H9 (cell line): Measurements from ENCODE around the gene UNC13C. TPM values are rescaled to one million over a fixed set of nuclear protein-coding genes. Genes with fewer than 3 reads are reported as not detected.

ENCODE experiments used
- DNase-seq: peaks from one replicate; pipeline ENCODE4 v3.0.0-alpha.2; 2017
- H2AFZ ChIP-seq: one replicate; pipeline ENCODE4 v1.6.1; 2013; ENCODE audit warnings: mild to moderate bottlenecking, low read length, control low read depth, moderate library complexity
- H2AK5ac ChIP-seq: 2 replicates; pipeline ENCODE4 v1.6.1; 2013; ENCODE audit warnings: low read length, control low read depth, mixed read lengths; ENCODE audit not compliant: insufficient read length
- H2BK120ac ChIP-seq: one replicate; pipeline ENCODE4 v1.6.1; 2013; ENCODE audit warnings: low read depth, mild to moderate bottlenecking, low read length, control low read depth, inconsistent platforms; ENCODE audit not compliant: poor library complexity, severe bottlenecking
- H2BK12ac ChIP-seq: 2 replicates; pipeline ENCODE4 v1.6.1; 2013; ENCODE audit warnings: low read length, control low read depth, mixed read lengths, low read depth; ENCODE audit not compliant: insufficient read length
- H2BK15ac ChIP-seq: 2 replicates; pipeline ENCODE4 v1.6.1; 2013; ENCODE audit warnings: low read depth, low read length, control low read depth
- H2BK20ac ChIP-seq: one replicate; pipeline ENCODE4 v1.6.1; 2013; ENCODE audit warnings: low read depth, mild to moderate bottlenecking, low read length, control low read depth, inconsistent platforms; ENCODE audit not compliant: poor library complexity, severe bottlenecking
- H2BK5ac ChIP-seq: 2 replicates; pipeline ENCODE4 v1.6.1; 2013; ENCODE audit warnings: low read length, control low read depth, mixed read lengths; ENCODE audit not compliant: insufficient read length
- H3K14ac ChIP-seq: 2 replicates; pipeline ENCODE4 v1.6.1; 2013; ENCODE audit warnings: low read length, control low read depth; ENCODE audit not compliant: insufficient read depth
- H3K18ac ChIP-seq: 2 replicates; pipeline ENCODE4 v1.6.1; 2013; ENCODE audit warnings: low read depth, mild to moderate bottlenecking, mixed read lengths, low read length, control low read depth; ENCODE audit not compliant: insufficient read length
- H3K23ac ChIP-seq: 2 replicates; pipeline ENCODE4 v1.6.1; 2013; ENCODE audit warnings: low read length, control low read depth, mixed read lengths, low read depth; ENCODE audit not compliant: insufficient read length
- H3K23me2 ChIP-seq: 2 replicates; pipeline ENCODE4 v1.6.1; 2013; ENCODE audit warnings: low read depth, mild to moderate bottlenecking, mixed read lengths, low read length, control low read depth; ENCODE audit not compliant: insufficient read length, poor library complexity, severe bottlenecking
- H3K27ac ChIP-seq: 2 replicates; pipeline ENCODE4 v1.5.1; 2013; ENCODE audit warnings: low read length, control low read depth, mixed read lengths, low read depth; ENCODE audit not compliant: insufficient read length
- H3K27me3 ChIP-seq: 2 replicates; pipeline ENCODE4 v1.6.1; 2013; ENCODE audit warnings: low read length, control low read depth, inconsistent platforms; ENCODE audit not compliant: insufficient read depth
- H3K4ac ChIP-seq: 2 replicates; pipeline ENCODE4 v1.6.1; 2013; ENCODE audit warnings: low read depth, mild to moderate bottlenecking, control low read depth, inconsistent platforms, low read length, moderate library complexity
- H3K4me1 ChIP-seq: 2 replicates; pipeline ENCODE4 v1.6.1; 2013; ENCODE audit warnings: low read length, control low read depth, inconsistent platforms; ENCODE audit not compliant: insufficient read depth
- H3K4me2 ChIP-seq: 2 replicates; pipeline ENCODE4 v1.6.1; 2013; ENCODE audit warnings: low read length, control low read depth, mixed read lengths; ENCODE audit not compliant: insufficient read length, insufficient read depth
- H3K56ac ChIP-seq: 2 replicates; pipeline ENCODE4 v1.6.1; 2013; ENCODE audit warnings: low read depth, mild to moderate bottlenecking, mixed read lengths, low read length, control low read depth; ENCODE audit not compliant: insufficient read length
- H3K79me1 ChIP-seq: 2 replicates; pipeline ENCODE4 v1.6.1; 2013; ENCODE audit warnings: low read depth, mild to moderate bottlenecking, moderate library complexity, low read length, control low read depth, inconsistent platforms; ENCODE audit not compliant: insufficient read depth, poor library complexity, severe bottlenecking
- H3K79me2 ChIP-seq: 2 replicates; pipeline ENCODE4 v1.6.1; 2013; ENCODE audit warnings: low read length, control low read depth, inconsistent platforms; ENCODE audit not compliant: insufficient read depth
- H3K9ac ChIP-seq: 2 replicates; pipeline ENCODE4 v1.6.1; 2013; ENCODE audit warnings: low read length, control low read depth, mixed read lengths; ENCODE audit not compliant: insufficient read length; ENCODE audit errors: extremely low read depth
- H3K9me3 ChIP-seq: one replicate; pipeline ENCODE4 v1.6.1; 2013; ENCODE audit warnings: low read depth, low read length, inconsistent platforms; ENCODE audit not compliant: control insufficient read depth
- H3T11ph ChIP-seq: one replicate; pipeline ENCODE4 v1.6.1; 2013; ENCODE audit warnings: mild to moderate bottlenecking, low read length, control low read depth, inconsistent platforms
- H4K20me1 ChIP-seq: one replicate; pipeline ENCODE4 v1.6.1; 2013; ENCODE audit not compliant: control insufficient read depth, insufficient read length, insufficient read depth
- H4K5ac ChIP-seq: 2 replicates; pipeline ENCODE4 v1.6.1; 2013; ENCODE audit warnings: low read depth, mild to moderate bottlenecking, mixed read lengths, low read length, control low read depth; ENCODE audit not compliant: insufficient read length
- H4K8ac ChIP-seq: replicated peaks from 2 replicates; pipeline ENCODE4 v1.6.1; 2013; ENCODE audit warnings: low read length, control low read depth, mixed read lengths, low read depth; ENCODE audit not compliant: insufficient read length
- H4K91ac ChIP-seq: 2 replicates; pipeline ENCODE4 v1.6.1; 2013; ENCODE audit warnings: low read depth, mild to moderate bottlenecking, moderate library complexity, mixed read lengths, low read length, control low read depth; ENCODE audit not compliant: insufficient read length
- H3K27ac Mint-ChIP-seq, 3 experiments: 2 replicates in 2 of 3; 3 replicates in 1 of 3; pipeline ENCODE4 v1.8.0; 2020 to 2021; ENCODE audit warnings: mixed read lengths in 3 of 3, mild to moderate bottlenecking in 1 of 3, moderate library complexity in 1 of 3
- H3K27me3 Mint-ChIP-seq: 2 replicates; pipeline ENCODE4 v1.8.0; 2021; ENCODE audit warnings: low read depth, mild to moderate bottlenecking, moderate library complexity, mixed read lengths
- H3K36me3 Mint-ChIP-seq, 3 experiments: 2 replicates in 2 of 3; 3 replicates in 1 of 3; pipeline ENCODE4 v1.8.0; 2020 to 2021; ENCODE audit warnings: low read depth in 3 of 3, mixed read lengths in 3 of 3; ENCODE audit not compliant: insufficient read depth in 1 of 3
- H3K4me1 Mint-ChIP-seq, 2 experiments: 2 replicates each; pipeline ENCODE4 v1.8.0; 2020; ENCODE audit warnings: mixed read lengths in 2 of 2
- H3K4me3 Mint-ChIP-seq, 2 experiments: 2 replicates in 1 of 2; 3 replicates in 1 of 2; pipeline ENCODE4 v1.8.0; 2020 to 2021; ENCODE audit warnings: mild to moderate bottlenecking in 2 of 2, mixed read lengths in 2 of 2, moderate library complexity in 1 of 2
- H3K9me3 Mint-ChIP-seq, 2 experiments: 2 replicates in 1 of 2; 3 replicates in 1 of 2; pipeline ENCODE4 v1.8.0; 2020; ENCODE audit warnings: mild to moderate bottlenecking in 2 of 2, mixed read lengths in 2 of 2, moderate library complexity in 1 of 2
- CTCF ChIP-seq: fragments of 200-600 bp; sonication (generic); conservative IDR thresholded peaks from 3 replicates; pipeline ENCODE4 v1.8.0; 2021; ENCODE audit warnings: antibody characterized with exemption, mild to moderate bottlenecking
- WGBS: extraction: QIAGEN DNeasy Blood & Tissue Kit; methylation state at CpG from one replicate; pipeline ENCODE4 v1.1.7; 2013; ENCODE audit warnings: missing lambda C conversion rate, low lambda C conversion rate, mixed read lengths; ENCODE audit not compliant: insufficient read length; ENCODE audit errors: extremely low coverage; 5-methylcytosine and 5-hydroxymethylcytosine counted together
- total RNA-seq: library from RNA; stranded (reverse); gene quantifications from 2 replicates; pipeline ENCODE4 v1.2.1, GENCODE V29; 2021

Gene UNC13C
- total RNA-seq, 1 experiment from 2014 or later = 0.02 TPM

GRCh38 chr15:54007256-54007655, 29.0 kb downstream of the UNC13C start:
- H3K56ac ChIP-seq = no peak overlapping the region
- H3K27ac ChIP-seq = no peak overlapping the region
- no peak overlapping the region for H3K4me3 Mint-ChIP-seq

More at GRCh38 chr15:54007256-54007655, 29.0 kb downstream of the UNC13C start:
- Histone ChIP-seq H2BK15ac (no peak overlapping the region), H3K9me3 (no peaks in the 10 kb centered on the region), H4K91ac (no peak overlapping the region), H4K20me1 (no peaks in the 10 kb centered on the region), H3K79me2 (no peaks in the 10 kb centered on the region), H3K27me3 (no peaks in the 10 kb centered on the region), H3K18ac (no peak overlapping the region), H3K4ac (no peak overlapping the region), H3K79me1 (no peaks in the 10 kb centered on the region), H2BK12ac (no peak overlapping the region), H2AK5ac (no peak overlapping the region), H3K14ac (no peak overlapping the region), H3K23me2 (no peaks in the 10 kb centered on the region), H2BK20ac (no peak overlapping the region), H2BK5ac (no peak overlapping the region), H3T11ph (no peak overlapping the region), H3K9ac (no peak overlapping the region), H4K5ac (no peak overlapping the region), H2BK120ac (no peak overlapping the region), H4K8ac (no peak overlapping the region), H3K4me2 (no peak overlapping the region), H3K23ac (no peak overlapping the region), H3K4me1 (no peaks in the 10 kb centered on the region), H2AFZ (no peak overlapping the region)
- H3K9me3 Mint-ChIP-seq = no peaks in the 10 kb centered on the region
- no CpG with 5 or more reads among the region's 2 CpGs for WGBS
- DNase-seq = no peak
- H3K4me1 Mint-ChIP-seq = peaks cover 4 to 5% of the 10 kb centered on the region in 2 experiments
- H3K36me3 Mint-ChIP-seq = no peaks in the 10 kb centered on the region
- no peak overlapping the region for H3K27ac Mint-ChIP-seq
- no peak for TF ChIP-seq CTCF
- no peaks in the 10 kb centered on the region for H3K27me3 Mint-ChIP-seq
